HK-2 (cell line): ENCODE measurements around the gene GPR148.
"Not testable (repeated sequence)": the region's sequence is repeated elsewhere in the genome, so short reads cannot be mapped to it uniquely, and the experiment has no call there.

Source experiments
- DNase-seq: peaks from one replicate; pipeline ENCODE4 v3.0.0-alpha.2; 2018; ENCODE audit not compliant: unreplicated experiment

Gene GPR148, protein sequence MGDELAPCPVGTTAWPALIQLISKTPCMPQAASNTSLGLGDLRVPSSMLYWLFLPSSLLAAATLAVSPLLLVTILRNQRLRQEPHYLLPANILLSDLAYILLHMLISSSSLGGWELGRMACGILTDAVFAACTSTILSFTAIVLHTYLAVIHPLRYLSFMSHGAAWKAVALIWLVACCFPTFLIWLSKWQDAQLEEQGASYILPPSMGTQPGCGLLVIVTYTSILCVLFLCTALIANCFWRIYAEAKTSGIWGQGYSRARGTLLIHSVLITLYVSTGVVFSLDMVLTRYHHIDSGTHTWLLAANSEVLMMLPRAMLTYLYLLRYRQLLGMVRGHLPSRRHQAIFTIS

DNA sequence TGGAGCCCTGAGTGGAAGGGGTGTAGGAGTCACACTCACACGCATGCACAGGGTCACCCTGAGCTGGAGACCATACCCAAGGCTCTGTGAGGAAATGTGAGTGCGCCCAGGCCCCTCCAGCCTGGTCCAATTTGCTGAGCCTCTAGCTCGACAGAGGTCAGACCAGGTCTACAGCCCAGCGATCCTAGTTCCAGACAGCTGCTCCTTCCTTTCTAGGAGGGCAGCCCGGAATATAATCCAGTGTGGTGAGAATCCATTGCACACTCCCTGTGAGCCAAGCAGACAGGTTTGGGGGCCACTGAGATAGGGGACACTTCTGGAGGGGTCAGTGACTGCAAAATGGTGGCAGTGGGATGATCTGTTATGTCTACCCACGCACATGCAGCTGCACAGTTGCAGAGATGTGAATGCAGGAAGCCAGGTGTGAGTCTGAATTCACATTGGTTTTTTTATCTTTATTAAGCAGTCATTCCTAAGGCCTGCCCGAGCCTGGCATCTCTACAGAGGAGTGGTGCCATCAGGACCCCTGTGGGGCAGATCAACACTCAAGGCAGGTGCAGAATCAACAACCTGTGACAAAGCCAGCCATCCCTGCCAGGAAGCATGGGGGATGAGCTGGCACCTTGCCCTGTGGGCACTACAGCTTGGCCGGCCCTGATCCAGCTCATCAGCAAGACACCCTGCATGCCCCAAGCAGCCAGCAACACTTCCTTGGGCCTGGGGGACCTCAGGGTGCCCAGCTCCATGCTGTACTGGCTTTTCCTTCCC lies at the start of gene GPR148:
Gene GPR148, plus strand, starts transcription at position 522 of the 768 bp plus-strand sequence. Its CDS starts 82 bp downstream, at position 604.
- no peak for DNase-seq

- DNase-seq = not testable (repeated sequence)
Observed at GRCh38 chr2:130692041-130692770, 36.7 kb upstream of the GPR148 start.

DNA sequence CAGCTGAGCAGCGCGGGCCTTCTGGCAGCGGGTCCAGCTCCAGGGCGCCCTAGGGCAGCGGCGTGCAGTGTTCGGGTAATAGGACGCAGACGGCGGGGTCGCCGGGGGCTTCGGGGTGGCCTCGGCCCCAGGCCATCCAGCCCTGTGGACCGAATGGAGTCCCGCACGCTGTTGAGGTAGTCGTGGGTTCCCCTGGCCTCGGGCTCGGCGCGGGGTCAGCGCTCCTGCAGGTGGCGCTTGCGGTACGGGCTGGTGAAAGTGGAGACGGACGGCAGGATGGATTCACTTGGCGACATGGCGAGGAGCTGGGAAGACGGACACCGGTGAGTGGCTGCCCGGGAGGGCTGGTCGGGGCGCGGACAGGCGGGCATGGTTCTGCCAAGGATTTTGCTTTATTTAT lies 35.4 kb upstream of the GPR148 start:
- DNase-seq = peak; percentile 41

- DNase-seq = not testable (repeated sequence)
Observed at GRCh38 chr2:130703250-130703649, 25.6 kb upstream of the GPR148 start.

GRCh38 chr2:130714795-130715194 lies 14.1 kb upstream of the GPR148 start:
- DNase-seq = not testable (repeated sequence)

GRCh38 chr2:130720036-130720435 lies 8.8 kb upstream of the GPR148 start:
- DNase-seq = no peak

GRCh38 chr2:130720528-130720927 lies 8.3 kb upstream of the GPR148 start:
- no peak for DNase-seq

DNA sequence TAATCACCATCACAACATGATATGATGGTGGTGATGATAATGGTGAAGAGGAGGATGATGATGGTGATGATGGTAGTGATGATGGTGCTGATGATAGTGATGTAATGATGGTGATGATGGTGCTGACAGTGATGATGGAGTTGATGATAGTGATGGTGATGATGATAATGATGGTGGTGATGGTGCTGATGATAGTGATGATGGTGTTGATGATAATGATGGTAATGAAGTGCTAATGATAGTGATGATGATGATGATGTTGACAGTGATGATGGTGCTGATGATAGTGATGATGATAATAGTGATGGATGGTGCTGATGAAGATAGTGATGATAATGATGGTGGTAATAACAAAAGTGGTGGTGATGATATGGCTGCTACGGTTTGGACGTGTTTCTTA lies 4.4 kb upstream of the GPR148 start:
- no peak for DNase-seq

GRCh38 chr2:130726614-130727180 lies 2.2 kb upstream of the GPR148 start:
- DNase-seq = no peak

DNA sequence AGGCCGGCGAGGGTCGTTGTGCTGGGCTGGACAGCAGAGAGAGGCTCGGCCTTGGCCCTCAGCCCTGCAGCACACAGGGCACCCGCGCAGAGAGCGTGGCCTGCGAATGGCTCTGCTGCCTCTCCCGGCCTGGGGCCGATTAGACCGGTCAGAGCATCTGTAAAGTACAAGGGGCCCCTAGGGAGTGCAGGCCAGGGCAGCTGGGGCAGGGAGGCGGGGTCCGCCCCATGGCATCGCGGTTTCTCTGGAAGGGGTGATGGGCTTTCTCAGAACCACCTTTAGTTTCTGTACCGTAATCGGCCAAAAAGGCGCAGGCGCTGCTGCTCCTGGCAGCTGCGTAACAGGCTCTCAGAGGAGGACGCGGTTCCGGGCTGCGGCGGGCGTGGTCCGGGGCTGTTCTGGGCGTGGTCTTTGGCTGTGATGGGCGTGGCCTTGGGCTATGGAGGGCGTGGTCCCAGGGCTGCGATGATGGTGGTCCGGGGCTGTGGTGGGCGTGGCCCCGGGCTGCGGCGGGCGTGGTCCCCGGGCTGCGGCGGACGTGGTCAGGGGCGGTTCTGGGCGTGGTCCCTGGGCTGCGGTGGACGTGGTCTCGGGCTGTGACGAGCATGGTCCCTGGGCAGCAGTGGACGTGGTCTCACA lies 1.5 kb upstream of the GPR148 start:
- peak; percentile 75 for DNase-seq

DNA sequence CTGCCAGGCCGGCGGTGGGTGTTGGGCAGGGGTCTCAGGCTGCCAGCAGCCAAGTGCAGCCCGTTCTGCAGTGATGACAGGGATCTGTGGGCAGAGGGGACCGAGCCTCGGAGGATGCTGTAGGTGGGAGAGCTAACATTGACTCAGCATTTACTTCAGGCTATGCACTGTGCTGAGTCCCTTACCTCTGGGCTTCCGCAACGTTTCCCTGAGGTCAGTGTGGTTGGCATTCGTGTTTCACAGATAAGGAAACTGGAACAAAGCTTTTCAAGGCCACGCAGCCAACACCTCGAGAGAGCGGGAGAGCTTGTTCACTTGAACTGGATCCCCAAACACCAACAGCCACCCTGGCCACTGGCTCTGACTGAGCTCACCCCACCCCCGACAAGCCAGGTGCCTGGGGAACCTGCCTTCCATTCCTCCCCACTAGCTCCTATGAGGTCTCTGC lies 839 bp upstream of the GPR148 start:
- no peak for DNase-seq

DNA sequence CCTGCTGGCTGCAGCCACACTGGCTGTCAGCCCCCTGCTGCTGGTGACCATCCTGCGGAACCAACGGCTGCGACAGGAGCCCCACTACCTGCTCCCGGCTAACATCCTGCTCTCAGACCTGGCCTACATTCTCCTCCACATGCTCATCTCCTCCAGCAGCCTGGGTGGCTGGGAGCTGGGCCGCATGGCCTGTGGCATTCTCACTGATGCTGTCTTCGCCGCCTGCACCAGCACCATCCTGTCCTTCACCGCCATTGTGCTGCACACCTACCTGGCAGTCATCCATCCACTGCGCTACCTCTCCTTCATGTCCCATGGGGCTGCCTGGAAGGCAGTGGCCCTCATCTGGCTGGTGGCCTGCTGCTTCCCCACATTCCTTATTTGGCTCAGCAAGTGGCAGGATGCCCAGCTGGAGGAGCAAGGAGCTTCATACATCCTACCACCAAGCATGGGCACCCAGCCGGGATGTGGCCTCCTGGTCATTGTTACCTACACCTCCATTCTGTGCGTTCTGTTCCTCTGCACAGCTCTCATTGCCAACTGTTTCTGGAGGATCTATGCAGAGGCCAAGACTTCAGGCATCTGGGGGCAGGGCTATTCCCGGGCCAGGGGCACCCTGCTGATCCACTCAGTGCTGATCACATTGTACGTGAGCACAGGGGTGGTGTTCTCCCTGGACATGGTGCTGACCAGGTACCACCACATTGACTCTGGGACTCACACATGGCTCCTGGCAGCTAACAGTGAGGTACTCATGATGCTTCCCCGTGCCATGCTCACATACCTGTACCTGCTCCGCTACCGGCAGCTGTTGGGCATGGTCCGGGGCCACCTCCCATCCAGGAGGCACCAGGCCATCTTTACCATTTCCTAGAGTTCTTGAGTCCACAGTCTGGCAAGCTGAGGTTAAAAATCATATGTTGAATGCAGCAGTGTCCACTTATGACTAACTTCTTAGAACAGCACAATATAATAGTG lies 741 bp downstream of the GPR148 start:
- DNase-seq = no peak

DNA sequence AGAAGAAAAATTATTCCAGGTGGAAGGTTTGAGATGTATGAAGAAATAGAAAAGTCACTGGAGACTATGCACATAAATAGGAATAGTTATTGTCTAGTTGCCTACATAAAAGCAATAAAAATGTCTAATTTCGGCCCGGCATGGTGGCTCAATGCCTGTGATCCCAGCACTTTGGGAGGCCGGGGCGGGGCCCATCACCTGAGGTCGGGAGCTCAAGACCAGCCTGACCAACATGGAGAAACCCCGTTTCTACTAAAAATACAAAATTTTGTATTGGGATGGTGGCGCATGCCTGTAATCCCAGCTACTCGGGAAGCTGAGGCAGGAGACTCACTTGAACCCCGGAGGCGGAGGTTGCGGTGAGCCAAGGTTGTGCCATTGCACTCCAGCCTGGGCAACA lies 3.4 kb downstream of the GPR148 start:
- DNase-seq = not testable (repeated sequence)

- DNase-seq = no peak
Observed at GRCh38 chr2:130735200-130735599, 6.3 kb downstream of the GPR148 start.

DNA sequence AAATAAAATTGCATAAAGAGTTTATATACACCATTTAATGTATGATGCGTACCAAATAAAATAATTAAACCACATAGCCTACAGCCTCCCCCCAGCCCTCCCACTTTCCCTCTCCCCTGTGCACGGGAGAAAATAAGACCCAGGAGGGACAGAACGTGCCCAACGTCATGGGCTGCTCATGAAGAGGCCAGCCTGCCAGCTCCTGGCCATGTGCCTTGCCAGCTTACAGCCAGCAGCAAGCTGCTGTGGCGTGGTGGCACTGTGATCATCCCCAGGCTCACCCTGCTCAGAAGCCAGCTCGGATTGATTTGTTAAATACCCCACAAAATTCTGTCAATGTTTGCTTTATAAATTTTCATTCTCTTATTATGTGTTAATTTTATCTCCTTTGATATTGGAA lies 7.6 kb downstream of the GPR148 start:
- no peak for DNase-seq

DNA sequence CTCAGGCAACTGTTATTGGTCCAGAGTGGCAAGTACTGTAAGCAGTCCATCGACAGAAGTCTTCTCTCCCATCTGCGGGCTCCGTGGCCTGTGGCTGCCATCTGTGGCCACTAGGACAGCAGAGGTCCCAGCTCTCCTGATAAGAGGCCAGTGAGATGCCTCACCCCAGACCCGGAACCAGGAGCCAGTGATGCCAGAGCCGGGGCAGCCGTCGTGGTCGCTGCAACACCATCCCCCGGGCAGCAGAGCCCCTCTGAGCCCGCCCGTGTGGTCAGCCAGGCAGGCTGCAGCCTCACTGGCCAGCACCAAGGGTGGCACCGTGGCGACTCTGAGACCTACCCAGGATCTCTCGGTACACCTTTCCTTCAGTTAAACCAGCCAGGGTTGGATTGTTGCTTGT lies 8.7 kb downstream of the GPR148 start:
- DNase-seq = no peak

DNA sequence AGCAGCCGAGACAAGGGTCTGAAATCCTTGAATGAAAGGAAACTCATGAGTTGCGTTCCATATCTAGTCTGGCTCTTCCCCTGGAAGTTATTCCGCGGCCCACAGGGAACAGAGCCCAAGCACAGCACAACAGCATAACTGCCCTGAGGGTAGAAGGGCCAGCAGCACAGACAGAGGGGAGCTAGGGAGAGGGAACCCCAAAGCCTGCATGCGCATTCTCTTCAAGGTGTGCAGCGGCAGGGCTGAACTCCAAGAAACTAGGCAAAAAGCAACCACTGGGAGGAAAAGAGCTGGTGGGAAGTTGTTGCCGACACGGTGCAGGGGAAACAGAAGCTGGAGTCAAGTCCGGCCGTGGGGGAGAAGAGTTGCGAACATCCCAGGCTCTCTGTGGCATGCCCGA lies 11.8 kb downstream of the GPR148 start:
- no peak for DNase-seq

DNA sequence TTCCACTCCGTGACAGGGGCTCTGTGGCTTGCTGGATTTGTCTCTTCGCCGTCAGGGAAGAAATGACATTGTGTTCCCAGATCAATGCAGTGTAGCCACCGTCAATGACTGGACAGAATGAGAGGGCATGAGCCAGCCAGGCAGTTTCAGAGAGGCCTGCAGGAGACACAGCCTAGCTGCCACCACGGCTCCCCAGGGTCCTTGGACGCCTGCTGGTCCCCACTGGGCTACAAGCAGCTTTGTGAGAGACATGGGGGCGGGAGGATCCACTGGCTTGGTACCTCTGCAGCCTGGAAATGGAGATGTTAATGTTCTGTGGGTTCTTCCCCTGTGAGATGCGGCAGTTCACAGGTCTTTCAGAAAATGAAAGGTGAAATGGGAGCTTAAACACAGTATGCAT lies 14.4 kb downstream of the GPR148 start:
- no peak for DNase-seq

- DNase-seq = no peak
Observed at GRCh38 chr2:130744287-130745117, 15.6 kb downstream of the GPR148 start.
